Ovary (tissue), 3 donors: ENCODE measurements around the gene DND1.

ENCODE experiments used
- EP300 ChIP-seq: sonication (generic); formaldehyde crosslinking; IDR thresholded peaks from one replicate; pipeline ENCODE4 v1.6.1; 2017; ENCODE audit warnings: antibody characterized with exemption
- TF ChIP-seq, protein P1 (sequence below), 3 donors: fragments of 450-650 bp in 2 of 3; fragments of 200-600 bp in 1 of 3; IDR thresholded peaks; one replicate each; pipeline versions ENCODE4 v1.5.1 to v1.8.0; 2016 to 2022; ENCODE audit warnings: antibody characterized with exemption in 3 of 3, mild to moderate bottlenecking in 1 of 3
- donor health status: DM: no; HTN: no; CAD: no.

DNA sequence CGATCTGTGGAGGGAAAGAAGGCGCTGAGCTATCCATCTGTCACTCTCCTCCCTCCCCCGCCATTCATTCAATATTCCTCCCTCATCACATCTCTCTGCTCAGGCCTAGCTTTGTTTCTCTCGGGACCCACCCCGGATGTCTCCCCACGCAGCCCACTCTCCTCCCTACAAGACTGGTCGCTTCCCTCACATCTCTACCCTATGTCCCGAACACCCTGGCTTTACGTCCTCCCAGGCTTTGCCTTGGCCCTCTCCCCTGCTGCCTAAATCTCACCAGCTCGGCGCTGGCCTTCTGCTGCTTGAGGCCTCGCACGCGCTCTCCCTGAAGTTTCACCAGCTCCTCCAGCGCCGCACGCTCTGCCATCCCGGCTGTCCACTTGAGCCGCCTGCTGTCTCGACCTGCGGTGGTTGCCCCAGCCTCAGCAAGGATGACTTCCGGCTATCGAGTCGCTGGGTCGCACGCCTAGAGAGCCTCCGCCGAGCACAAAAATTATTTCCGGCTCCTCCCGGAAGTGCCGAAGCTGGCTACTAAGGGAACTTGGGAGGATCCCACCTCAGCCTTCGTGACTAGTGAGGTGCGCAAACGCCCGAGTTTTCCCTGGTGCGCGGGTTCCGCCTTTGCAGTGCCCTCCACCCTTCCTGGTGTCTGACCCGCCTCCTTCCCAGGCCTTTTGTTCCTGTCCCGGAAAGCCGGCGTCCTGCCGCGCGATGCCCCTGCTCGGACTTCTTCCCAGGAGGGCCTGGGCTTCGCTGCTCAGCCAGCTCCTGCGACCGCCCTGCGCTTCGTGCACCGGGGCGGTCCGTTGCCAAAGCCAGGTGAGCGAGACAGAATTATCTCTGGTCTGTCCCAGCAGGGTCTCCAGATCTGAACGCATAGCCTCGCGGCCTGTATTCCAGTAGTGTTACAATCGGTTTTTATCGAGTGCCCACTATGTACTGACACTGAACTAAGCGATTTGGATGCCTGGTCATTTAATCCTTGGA, 17.9 kb upstream of the DND1 start, which contains the start of the genes HARS1 and HARS2:
- TF ChIP-seq, protein P1, sequence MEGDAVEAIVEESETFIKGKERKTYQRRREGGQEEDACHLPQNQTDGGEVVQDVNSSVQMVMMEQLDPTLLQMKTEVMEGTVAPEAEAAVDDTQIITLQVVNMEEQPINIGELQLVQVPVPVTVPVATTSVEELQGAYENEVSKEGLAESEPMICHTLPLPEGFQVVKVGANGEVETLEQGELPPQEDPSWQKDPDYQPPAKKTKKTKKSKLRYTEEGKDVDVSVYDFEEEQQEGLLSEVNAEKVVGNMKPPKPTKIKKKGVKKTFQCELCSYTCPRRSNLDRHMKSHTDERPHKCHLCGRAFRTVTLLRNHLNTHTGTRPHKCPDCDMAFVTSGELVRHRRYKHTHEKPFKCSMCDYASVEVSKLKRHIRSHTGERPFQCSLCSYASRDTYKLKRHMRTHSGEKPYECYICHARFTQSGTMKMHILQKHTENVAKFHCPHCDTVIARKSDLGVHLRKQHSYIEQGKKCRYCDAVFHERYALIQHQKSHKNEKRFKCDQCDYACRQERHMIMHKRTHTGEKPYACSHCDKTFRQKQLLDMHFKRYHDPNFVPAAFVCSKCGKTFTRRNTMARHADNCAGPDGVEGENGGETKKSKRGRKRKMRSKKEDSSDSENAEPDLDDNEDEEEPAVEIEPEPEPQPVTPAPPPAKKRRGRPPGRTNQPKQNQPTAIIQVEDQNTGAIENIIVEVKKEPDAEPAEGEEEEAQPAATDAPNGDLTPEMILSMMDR (IDR thresholded peaks at IDR 0.05): no peak
- TF ChIP-seq EP300: no peak
